Measurements from ENCODE around the gene ZBTB43.
A peak's percentile ranks its signal among the peaks of the same experiment; 100 is the strongest.

ZBTB43 gene

DNA sequence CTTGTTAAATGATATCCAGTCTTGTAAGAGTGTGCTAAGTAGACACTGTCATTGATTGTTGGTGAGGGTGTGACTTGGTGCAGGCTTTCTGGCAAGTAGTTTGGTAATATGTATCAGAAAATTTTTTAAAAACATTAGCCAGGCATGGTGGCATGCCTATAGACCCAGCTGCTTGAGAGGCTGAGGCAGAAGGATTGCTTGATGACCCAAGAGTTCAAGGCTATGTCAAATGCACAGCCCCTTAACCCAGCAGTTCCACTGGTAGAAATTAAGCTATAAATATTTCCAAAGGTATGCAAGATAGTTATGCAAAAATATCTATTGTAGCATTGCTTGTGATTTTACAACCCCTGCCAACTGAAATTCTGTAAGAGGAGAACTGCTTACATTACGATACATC lies 24.2 kb downstream of the ZBTB43 start:
- no peak for DNase-seq (ENCODE audit: low read depth, low spot score)

DNA sequence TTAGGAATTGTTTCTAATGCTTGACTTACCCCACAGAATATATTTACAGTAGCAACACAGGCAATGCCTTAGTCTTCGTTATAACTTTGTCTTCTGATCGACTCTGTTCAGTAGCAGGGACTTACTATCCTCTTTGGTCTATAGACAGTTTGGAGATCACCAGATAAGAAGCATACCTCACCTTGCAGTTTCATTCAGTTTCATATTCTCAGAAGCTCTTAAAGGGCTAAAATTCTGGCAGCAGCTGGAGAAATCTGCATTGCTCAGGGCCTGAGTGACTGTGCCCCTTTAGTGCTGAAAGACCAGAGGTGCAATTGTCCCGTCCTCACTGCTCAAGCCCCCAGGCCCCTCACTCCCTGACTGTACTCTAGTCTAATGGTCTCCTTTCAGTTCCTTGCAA lies 26.0 kb downstream of the ZBTB43 start:
- no peak for DNase-seq (ENCODE audit: low read depth, low spot score)

DNA sequence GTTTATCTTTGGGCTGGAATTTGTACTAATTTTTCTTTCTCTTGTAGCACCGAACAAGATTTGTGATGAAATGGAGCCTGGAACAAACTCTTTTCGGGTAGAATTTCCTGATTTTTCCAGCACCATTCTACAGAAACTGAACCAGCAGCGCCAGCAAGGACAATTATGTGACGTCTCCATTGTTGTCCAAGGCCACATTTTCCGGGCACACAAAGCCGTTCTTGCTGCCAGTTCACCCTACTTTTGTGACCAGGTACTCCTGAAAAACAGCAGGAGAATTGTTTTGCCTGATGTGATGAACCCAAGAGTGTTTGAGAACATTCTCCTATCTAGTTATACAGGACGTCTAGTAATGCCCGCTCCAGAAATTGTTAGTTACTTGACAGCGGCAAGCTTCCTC lies 27.6 kb downstream of the ZBTB43 start:
- no peak for DNase-seq (ENCODE audit: low read depth, low spot score)

DNA sequence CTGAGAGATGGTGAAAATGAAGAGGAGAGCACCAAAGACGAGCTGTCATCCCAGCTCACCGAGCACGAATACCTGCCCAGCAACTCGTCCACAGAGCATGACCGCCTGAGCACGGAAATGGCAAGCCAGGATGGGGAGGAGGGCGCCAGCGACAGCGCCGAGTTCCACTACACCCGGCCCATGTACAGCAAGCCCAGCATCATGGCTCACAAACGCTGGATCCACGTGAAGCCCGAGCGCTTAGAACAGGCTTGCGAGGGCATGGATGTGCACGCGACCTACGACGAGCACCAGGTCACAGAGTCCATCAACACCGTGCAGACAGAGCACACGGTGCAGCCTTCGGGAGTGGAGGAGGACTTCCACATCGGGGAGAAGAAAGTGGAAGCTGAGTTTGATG lies 28.2 kb downstream of the ZBTB43 start:
- no peak for DNase-seq (ENCODE audit: low read depth, low spot score)

DNA sequence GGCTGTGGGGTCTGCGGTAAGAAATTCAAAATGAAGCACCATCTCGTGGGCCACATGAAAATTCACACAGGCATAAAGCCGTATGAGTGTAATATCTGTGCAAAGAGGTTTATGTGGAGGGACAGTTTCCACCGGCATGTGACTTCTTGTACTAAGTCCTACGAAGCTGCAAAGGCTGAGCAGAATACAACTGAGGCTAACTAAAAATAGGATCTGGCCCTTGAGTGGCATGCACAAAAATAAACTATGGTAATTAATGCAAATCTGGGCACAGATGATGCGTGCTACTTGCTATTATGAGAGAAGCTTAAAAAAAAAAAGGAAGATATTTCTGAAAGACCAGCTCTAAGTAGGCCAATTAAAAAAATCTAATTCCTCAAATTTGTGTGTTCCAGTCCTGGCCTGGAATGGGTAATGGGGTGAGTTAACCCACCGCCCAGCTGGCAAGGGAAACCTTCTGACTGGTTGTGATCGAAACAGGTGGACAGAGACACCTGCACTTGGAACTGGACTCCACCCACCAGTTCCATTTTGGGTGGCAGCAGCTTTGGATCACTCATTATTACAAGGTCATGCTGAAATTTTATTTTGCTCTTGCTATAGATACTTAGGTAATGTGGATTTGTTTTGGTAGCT lies 29.0 kb downstream of the ZBTB43 start:
- DNase-seq (ENCODE audit: low read depth, low spot score) = no peak

DNA sequence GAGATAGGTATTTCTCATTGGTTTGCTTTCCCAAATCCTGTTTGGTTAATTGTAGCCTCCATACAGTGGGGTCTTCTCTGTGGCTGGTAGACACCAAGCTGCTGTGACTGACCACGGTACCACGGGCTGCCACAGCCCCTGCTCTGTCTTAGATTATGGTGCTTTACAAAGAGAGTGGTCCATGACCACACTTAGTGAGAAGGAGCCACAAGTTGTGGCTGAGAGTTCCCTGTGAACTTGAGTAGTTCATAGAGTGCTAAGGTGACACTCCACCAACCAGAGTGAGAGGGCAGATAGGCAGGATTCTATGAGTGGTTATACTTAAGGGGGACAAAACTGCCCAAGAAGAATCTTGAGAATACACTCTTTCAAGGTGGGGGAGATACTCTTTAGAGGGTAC lies 29.8 kb downstream of the ZBTB43 start:
- DNase-seq (ENCODE audit: low read depth, low spot score) = no peak

DNA sequence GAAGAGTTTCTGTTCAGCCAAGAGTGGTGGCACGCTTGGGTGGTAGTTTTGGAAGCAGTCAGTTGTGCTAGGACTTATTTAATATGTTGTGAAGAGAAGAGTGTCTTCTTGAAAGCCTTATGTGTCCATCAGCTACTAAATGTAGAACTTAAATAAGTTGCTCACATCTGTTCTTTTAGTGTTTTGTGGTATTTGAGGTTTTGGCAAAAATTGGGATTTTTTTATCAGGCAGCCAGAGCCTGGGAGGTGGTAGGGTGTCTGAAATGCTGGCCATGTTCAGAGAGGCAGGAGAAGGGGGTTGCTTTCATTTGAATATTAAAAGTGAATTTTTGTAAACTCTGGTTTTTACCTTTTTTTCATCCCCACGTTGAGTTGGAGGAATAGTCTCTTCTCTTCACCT lies 31.4 kb downstream of the ZBTB43 start:
- DNase-seq (ENCODE audit: low read depth, low spot score) = no peak

DNA sequence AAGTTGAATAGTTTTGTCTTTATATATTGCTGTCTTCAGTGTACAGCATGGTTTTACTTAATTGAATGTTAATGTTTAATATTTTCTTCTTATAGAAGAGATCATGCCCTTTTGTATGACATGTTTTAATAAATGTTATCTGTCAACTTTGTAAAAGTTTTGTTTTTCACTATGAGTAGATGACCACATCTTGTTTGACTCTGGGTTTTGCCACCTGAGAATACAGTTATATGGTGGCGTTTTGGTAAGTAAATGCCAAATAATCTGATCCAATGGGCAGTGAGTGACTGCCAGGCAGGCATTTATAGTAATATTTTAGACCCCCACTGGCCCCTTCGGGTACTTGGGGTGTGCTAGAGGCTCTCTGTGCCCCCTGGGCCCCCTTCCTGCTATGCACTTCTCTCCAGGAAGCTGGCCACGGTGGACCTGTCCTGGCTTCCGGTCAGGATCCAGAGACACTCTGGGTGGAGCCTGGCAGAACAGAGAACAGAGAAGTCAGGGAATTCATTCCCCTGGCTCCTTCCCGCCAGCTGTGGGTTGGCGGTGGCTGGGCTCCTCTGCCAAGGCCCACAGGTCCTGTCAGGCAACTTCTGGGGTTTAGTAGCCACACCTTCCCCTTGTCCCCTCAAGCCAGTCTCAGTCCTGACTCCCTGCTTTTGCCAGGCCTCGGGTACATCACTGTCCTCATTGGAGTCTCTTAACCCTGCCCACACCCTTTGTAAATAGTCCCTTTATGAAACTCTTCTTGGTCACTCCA lies 33.4 kb downstream of the ZBTB43 start:
- no peak for DNase-seq (ENCODE audit: low read depth, low spot score)

DNA sequence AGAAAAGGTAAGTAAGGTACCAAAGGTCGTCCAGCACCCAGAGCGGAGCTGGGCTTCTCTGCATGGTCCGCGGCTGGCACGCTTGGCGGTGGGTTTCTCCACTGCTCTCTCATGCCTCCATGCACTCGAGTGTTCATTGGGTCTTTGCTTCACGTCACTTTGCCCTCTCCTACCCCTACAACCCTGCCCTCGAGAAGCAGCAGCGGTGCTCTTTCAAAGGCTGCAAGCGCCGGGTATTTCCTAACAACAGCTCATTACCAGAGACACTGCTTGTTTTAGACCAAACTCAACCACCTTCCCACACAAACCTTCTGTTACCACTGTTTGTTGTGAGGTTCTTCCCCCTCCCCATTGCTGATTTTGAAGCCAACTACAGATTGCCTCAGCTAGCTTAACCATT lies 34.1 kb downstream of the ZBTB43 start:
- no peak for DNase-seq (ENCODE audit: low read depth, low spot score)

DNA sequence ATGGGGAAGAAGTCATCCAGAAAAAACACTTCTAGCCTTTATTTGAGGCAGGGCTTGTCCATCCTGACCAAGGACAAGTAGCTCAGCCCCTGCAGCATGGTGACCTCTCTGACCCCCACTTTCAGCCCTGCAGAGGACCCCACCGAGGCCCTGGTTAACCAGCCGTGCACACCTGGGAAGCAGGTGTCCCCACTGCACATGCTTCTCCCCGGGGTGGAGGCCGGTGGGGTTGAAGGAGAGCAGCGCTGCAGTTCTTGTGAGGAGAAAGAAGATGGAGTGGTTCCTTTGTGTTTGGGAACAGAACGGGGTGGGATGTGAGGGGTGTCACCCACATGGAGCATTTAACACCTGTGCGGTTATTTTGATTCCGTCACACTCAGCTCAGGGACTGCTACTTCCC lies 34.5 kb downstream of the ZBTB43 start:
- DNase-seq (ENCODE audit: low read depth, low spot score) = no peak

DNA sequence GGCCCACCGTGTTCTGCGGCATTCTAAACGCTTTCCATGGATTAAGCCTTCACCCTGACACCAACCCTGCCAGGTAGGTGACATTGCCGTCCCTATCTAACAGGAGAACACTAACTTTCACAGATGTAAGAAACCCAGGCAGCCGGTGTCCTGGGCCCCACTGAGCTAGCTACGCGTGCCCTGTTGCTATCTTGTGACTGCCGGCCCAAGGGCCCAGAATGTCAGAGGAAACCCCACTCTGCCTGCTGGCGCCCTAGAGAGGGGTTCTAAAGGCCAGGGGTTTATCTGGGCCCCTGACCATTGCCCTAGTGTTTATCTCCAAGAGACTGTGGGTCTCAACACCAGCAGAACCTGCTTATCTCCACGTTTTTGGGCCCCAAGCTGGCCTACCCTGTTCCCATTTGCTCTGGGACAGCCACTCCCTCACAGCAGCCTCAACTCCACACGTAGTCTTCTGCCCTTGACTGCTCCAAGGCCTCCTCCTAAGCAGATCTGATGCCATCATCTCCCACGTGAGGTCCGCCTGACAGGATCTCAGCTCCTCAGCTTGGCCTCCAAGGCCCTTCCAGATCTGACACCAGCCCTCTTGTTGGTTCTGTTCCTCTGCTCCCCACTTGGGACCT lies 37.5 kb downstream of the ZBTB43 start:
- DNase-seq (ENCODE audit: low read depth, low spot score) = no peak

DNA sequence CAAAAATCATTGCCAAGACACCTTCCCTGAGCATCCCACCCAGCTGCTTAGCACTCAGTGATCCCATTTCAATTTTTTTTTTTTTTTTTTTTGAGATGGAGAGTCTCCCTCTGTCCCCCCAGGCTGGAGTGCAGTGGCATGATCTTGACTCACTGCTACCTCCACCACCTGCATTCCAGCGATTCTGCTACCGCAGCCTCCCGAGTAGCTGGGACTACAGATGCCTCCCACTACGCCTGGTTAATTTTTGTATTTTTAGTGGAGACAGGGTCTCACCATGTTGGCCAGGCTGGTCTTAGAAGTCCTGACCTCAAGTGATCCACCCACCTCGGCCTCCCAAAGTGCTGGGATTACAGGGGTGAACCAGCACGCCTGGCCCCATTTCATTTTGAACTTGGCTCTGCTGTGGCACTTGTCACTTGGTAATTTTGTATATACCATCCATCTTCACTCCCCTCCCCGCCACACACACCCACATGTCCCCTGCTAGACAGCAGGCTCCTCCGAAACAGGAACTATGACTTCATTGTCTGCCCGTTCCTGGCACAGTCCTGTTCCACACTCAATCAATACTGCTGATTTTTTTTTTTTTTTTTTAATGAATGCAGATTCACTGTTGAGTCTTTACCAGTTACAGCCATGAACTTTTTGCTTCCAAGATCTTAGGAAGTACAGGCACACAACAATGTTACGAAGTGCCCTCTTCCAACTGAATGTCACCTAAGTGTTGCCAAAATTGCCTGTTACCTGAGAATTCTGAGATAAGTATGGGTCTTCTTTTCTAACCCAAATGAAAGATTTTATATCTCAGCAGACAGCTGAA lies 38.3 kb downstream of the ZBTB43 start:
- DNase-seq (ENCODE audit: low read depth, low spot score) = no peak

DNA sequence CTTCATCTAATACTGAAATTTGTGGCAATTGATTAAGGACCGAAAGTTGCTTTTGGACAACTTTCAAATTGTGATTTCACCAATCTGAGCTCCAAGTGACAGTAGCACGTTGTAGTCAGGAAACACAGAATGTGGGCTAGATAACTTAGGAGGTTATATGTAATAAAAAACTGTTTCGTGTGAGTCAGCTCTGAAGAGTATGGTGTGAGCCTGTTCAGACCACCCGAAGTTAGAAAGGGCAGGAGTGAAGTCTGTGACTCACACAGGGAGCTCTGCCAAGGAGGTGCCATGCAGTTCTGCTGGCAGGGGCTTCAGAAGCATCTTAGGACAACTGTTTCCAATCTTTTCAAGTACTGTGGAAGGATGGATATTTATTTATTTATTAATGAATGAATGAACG lies 39.2 kb downstream of the ZBTB43 start:
- peak; percentile 60 for DNase-seq (ENCODE audit: low read depth, low spot score)

DNA sequence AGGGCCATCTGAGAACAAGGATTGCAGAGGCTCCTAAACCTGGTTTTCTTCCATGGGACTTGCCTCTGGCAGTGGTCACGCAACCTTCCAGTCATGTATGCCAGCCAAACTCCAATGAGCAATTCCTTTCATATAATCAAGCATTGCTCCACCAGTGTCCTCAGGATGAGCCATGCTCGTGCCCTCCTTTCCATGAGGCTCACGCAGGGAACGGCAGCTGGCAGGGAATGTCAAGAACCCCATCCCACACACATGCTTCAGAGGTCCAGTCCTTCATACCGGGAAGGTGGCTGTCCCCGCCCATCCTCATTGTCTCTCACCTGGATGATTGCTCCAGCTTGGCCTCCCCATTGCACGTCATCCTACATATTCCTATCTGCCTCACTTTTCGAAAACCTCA lies 42.2 kb downstream of the ZBTB43 start:
- no peak for DNase-seq (ENCODE audit: low read depth, low spot score)

DNA sequence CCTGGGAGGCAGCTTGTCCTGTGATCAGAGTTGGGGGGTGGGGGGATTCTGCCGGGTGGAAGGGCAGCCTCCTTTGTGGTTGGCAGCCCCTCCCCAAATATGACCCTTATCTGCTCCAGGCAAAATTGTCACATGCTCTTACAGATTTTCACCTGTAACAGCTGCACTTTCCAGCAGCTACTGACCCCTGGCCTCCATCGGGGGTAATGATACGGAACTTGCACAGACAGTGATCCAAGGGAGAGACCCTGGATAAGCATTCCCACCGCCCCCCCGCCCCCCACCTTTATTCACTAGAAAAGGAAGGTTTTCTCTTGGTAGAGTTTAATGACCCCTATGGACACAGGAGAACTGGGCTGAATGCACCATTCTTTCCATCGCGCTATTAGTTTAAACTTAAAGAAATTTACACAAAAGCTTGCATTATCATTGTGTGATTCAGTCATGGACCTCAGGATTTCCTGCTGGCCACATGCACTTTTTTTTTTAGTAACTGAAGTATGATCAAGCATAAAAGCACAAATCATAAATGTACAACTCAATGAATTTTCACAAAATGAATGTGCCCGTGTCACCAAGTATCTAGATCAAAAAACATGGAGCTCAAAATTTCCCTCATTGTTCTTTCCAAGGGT lies 44.9 kb downstream of the ZBTB43 start:
- no peak for DNase-seq (ENCODE audit: low read depth, low spot score)

DNA sequence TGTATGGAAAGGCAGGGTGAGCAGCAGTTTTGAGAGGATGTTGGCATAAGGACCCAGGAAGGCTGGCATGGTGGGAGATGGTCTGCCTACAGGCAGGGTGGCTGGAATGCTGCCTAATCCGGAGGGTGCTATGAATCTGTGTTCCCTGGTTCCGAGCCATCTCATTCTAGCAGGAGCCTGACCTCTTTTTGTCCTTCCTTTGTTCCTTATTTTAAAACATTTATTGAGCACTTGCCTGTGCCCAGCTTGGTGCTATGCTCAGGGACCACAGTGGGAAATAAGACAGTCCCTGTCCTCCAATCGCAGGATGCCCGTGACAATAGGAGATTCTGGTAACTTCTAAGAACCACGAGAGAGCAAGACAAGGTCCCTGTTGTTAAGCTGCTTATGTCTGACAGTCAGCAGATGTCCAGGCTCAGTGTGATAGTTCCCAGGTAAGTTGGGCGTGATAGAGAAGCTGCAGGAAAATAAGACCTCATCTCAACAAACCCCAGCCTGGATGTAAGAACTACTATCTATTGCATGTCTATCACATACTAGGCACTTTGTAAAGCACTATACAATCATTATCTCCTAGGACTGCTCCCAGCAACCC lies 46.5 kb downstream of the ZBTB43 start:
- DNase-seq (ENCODE audit: low read depth, low spot score) = no peak

DNA sequence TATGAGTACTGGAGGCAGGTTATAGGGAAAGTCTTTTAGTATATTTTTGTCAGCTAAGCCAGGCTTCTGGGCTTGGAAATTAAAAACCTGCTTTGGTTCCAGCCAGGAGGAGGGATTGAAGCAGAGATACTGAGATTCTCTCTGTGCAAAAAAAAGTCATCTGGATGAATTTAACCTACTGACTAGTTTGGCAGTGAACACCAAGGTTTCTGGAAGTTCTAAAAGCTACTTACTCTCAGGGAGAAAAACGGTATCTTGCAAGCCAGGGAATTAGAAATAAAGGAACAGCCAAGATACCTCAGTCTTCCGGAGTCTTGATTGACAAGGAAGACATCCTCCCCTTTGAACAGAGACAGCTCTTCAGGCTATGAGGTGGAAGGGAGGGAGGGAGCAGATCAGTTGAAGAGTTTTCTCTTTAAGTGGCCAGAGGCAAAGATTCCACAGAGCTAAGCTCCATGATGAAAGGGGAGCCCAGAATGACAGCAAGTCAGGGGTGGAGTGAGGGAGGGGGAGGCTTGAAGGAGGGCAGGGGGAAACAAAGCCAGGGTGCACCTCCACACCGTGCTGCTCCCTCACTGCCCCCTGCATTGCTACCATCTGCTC lies 47.3 kb downstream of the ZBTB43 start:
- no peak for DNase-seq (ENCODE audit: low read depth, low spot score)

DNA sequence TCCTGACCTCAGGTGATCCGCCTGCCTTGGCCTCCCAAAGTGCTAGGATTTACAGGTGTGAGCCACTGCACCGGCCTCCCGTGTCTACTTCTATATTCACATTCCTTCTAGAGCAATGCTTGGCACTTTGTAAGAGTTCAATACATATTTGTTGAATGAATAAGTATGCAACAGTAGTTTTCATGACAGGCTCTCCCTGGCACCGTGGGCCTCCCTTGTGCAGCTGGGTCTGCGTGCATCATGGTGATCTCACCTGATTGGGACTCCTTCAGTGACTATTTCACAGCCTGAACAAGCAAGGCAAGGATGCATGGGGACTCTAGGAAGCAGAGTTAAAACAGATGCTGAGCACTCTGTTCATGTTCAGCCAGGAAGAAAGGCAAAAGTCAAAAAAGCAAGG lies 48.8 kb downstream of the ZBTB43 start:
- DNase-seq (ENCODE audit: low read depth, low spot score) = no peak

DNA sequence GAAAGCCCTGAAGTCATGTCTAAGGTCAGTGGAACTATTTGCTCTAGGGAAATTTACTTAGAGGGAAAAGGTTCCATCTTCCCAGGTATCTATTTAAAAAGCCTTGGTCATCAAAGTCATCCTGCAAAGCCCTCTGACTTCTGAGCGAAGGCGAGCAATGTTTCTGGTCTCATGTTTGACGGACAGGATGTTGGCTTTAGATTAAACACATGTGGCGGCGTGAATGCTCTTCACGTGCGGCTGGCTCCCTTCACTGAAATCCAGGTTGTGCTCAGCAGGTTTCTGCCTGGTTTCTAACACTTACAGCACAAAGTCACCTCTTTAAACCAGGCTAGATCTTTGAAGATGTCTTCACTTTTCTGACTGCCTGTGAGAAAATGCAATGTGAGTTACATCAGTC lies 49.9 kb downstream of the ZBTB43 start:
- DNase-seq (ENCODE audit: low read depth, low spot score) = no peak

DNA sequence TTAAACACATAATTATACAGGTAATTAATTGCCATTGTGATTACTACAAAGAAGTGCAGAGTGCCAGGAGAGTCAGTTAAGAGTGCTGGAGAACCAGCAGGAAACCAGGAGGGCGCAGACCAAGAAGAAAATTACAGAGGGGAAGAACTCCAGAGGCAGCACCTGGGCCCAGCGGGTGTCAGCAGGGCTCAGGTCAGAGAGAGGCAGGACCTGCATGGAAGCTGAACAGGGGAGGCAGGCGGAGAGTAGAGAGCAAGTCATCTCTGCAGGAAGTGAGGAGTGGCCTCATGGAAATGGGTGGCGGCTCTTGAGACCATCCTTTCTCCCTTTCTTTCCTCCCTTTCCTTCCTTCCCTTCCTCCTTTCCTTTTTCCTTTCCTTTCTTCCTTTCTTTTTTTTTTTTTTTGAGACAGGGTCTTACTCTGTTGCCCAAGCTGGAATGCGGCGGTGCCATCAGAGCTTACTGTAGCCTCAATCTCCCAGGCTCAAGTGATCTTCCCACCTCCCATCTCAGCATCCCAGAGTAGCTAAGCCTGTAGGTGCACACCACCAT lies 51.6 kb downstream of the ZBTB43 start:
- no peak for DNase-seq (ENCODE audit: low read depth, low spot score)
